DMS114 treated with DMSO at 0.1 percent for 48 hours (cell line): ENCODE measurements around the gene COL26A1.
A peak's percentile ranks its signal among the peaks of the same experiment; 100 is the strongest.
"Not testable (repeated sequence)": the region's sequence is repeated elsewhere in the genome, so short reads cannot be mapped to it uniquely, and the experiment has no call there.

Source experiments
- DNase-seq: peaks from one replicate; lab custom pipeline; 2025; ENCODE audit not compliant: unreplicated experiment; lab: John Stamatoyannopoulos, UW

The COL26A1 gene

GRCh38 chr7:101436857-101437576 is 74.3 kb downstream of the COL26A1 start:
- no peak for DNase-seq

- no peak for DNase-seq
Observed at GRCh38 chr7:101441890-101442289, 79.2 kb downstream of the COL26A1 start.

GRCh38 chr7:101442426-101443070 is 79.9 kb downstream of the COL26A1 start:
- DNase-seq: no peak

GRCh38 chr7:101450064-101450463 is 87.4 kb downstream of the COL26A1 start:
- DNase-seq: no peak

- DNase-seq: no peak
Observed at GRCh38 chr7:101453617-101454016, 90.9 kb downstream of the COL26A1 start.

- no peak for DNase-seq
Observed at GRCh38 chr7:101457001-101457750, 94.5 kb downstream of the COL26A1 start.

GRCh38 chr7:101465131-101465530 is 102.5 kb downstream of the COL26A1 start:
- no peak for DNase-seq

- no peak for DNase-seq
Observed at GRCh38 chr7:101465576-101466196, 103.0 kb downstream of the COL26A1 start.

- DNase-seq: no peak
Observed at GRCh38 chr7:101466871-101467270, 104.2 kb downstream of the COL26A1 start.

- no peak for DNase-seq
Observed at GRCh38 chr7:101468546-101469275, 106.0 kb downstream of the COL26A1 start.

GRCh38 chr7:101470668-101471487 is 108.2 kb downstream of the COL26A1 start:
- no peak for DNase-seq

- DNase-seq: no peak
Observed at GRCh38 chr7:101474178-101474577, 111.5 kb downstream of the COL26A1 start.

- DNase-seq: not testable (repeated sequence)
Observed at GRCh38 chr7:101475691-101476090, 113.0 kb downstream of the COL26A1 start.

GRCh38 chr7:101479217-101479616 is 116.5 kb downstream of the COL26A1 start:
- no peak for DNase-seq

GRCh38 chr7:101486056-101486432 is 123.4 kb downstream of the COL26A1 start:
- not testable (repeated sequence) for DNase-seq

GRCh38 chr7:101486433-101487104 is 123.9 kb downstream of the COL26A1 start:
- no peak for DNase-seq

- no peak for DNase-seq
Observed at GRCh38 chr7:101487105-101487458, 124.4 kb downstream of the COL26A1 start.

- no peak for DNase-seq
Observed at GRCh38 chr7:101487753-101488152, 125.1 kb downstream of the COL26A1 start.

- DNase-seq: peak; percentile 16
Observed at GRCh38 chr7:101488826-101489572, 126.3 kb downstream of the COL26A1 start.
